WTC11 (cell line): Measurements from ENCODE around the gene LCA5L.

ENCODE experiments used
- CTCF ChIP-seq: fragments of 200-600 bp; IDR thresholded peaks from 2 replicates; pipeline ENCODE4 v1.8.0; 2022; ENCODE audit warnings: antibody characterized with exemption
- TEAD4 ChIP-seq: sonication (generic); formaldehyde crosslinking; IDR thresholded peaks from 2 replicates; pipeline ENCODE4 v1.8.0; 2022; ENCODE audit warnings: mild to moderate bottlenecking, missing genetic modification reagents

GRCh38 chr21:39453571-39454179 lies 8.1 kb upstream of the LCA5L start:
- TF ChIP-seq CTCF (no peak), TEAD4 (CRISPR knock-in tag) (no peak)
